HG03571 (cell line): Measurements from ENCODE around the gene NFATC1.
A peak's percentile ranks its signal among the peaks of the same experiment; 100 is the strongest.

ENCODE experiments used
- ATAC-seq: cut with Tn5 transposase; IDR thresholded peaks from one replicate; pipeline ENCODE4 v1.9.1; 2021; ENCODE audit not compliant: unreplicated experiment

NFATC1 gene

DNA sequence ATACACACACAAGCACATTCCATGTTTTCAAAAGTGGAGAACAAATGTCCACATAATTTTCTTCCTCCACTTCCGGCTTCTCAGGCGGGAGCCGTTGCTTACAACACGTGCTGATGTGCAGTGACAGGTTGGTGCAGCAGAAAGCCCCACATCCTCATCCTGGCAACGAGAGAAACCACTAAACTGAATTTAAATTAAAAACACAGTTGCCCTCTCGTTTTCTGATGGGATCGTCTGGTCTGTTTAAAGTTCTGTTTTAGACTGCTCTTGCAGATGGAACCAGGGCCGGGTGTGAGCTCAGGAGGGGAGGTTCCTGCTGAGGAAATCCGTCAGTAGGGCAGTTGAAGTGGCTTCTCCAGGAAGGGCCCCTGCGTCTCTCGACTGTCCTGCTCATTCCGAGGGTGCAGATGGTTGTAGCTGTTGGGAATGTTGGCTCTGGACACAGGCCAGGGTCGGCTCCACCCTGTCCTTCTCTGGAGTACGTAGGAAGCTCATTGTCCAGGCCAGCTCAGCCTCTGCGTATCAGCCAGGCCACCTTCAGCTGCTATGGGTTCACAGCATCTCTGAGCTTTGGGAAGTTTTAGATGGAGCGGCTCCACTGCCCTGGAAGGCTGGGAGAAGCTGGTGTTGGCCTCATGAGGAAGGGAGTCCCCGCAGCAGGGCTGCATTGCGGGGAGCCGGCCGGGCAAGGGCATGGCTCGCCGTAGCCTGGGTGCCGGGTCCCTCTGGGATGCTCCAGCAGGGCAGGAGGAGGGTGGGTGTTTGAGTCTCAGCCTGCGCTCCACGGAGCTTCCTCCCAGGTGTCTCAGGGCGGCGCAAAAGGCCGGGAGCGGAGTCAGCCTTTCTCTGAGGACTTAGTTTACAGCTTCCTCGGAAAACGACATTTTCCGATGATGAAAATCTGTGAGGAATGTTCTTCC lies 58.3 kb downstream of the NFATC1 start:
- no peak for ATAC-seq

DNA sequence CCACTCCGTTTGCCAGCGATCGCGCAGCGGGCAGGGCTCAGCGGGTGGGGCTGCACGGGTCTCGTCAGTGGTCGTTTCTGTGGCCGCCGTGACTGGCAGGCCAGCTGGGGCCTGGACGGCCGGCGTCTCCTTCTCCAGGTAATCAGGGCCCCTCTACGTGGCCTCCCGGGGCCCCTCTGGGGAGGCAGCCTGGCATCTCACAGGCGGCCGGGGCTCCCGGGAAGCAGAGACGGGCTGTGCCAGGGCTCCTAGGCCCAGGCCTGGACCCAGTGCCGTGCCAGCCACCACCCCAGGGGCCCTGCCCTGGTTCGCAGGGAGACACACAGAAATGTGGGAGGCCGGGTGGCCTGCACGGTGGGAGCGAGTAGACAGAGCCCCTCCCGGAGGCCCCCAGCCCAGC lies 59.5 kb downstream of the NFATC1 start:
- no peak for ATAC-seq

DNA sequence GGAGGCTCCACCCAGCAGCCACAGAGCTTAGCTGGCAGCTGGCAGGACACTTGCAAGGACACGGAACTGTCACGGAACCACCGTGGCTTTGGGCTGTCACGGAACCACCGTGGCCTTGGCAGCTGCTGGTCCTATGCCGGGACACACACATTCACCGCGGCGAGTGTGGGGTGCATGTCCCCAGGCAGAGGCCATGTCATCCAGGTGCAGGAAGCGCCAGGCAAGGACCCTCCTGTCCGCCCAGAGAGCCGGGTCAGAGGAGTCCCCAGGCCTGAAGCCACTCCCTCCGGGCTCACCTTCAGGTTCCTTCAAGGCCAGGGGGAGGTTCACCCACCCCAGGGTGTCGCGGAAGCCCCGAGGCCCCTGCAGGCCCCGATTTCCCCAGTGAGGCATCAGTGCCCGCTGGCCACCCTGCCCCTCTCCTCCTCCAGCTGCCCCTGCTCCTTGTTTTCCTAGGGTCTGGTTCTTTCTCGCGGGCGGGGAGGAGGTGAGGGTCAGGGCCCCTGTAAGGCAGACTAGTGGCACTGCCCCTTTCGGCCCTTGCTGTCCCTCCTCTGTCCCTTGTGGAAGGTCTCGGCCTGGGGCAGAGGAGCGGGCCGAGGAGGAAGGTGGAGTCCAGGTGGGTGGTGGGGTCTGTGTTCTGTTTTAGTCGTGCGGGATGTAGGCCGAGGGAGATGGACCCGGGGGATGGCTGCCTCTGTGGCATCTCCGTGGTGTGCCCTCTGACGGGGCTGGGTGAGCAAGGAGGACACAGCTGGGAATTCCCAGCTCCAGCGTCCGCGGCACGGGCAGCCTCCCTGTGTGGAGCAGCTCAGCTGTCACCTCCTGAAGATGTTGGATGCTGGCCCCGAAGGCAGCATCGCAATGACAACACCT lies 60.6 kb downstream of the NFATC1 start:
- ATAC-seq = no peak

DNA sequence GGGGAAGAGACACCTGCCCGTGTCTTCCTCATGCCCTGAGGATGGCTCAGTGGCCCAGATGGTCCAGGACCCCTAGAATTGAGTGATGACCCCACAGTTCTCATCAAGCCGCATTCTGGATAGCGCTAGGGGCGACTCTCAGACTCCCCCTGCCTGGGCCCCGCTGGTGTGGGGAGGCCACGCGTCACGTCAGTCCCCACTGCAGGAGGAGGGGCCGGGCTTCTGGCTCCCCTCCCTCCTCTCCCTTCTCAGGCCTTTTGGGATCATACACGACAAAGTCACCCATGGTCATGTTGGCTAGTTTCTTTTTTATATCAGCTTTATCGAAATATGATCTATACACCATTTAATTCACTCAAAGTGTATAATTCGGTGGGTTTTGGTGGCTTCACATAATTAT lies 61.5 kb downstream of the NFATC1 start:
- no peak for ATAC-seq

DNA sequence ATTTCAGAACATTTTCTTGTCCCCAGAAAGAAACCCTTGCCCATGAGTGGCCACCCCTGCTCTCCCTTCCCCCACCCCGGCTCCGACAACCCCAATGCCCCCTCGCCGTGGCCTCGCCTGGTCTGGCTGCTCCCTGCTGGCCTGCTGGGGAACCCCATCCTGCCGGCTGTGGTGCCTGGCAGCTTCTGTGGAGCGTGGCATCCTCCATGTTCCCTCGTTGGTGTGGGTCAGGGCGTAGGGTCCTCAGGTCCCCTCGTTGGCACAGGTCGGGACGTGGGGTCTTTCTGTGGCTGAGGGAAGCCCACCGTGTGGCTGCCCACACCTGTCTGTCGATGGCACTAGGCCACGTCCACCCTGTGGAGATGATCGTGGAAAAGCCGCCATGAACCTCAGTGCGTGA lies 61.9 kb downstream of the NFATC1 start:
- no peak for ATAC-seq

DNA sequence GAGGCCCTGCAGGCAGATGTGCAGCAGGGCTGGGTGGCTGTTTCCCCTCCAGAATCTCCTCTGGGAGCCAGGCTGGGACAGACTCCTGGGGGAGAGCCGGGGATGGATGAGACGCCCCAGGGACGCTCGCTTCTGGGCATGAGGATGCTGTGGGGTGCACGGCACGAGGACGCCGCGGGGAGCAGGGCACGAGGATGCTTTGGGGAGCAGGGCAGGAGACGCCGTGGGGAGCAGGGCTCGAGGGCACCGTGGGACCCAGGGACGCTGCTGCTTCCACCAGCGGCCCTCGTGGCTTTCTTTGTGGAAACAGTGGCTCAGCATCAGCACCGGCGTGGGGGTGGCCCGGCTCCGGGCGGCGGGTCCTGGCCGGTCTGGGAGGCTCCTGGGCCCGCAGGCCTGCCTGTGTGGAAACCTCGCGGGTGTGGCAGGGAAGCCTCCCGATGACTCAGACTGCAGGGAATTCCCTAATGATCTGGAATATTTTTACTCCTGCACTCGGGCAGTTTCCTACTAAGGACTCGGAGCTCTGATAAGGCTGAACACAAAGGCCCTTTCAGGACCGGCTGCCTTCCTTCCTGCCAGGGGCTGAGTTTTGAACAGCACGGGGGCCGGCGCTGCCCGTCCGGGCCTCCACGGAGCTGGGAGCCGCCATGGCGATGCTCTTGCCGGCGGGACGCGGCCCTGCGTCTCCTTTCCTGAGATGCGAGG lies 62.6 kb downstream of the NFATC1 start:
- no peak for ATAC-seq

DNA sequence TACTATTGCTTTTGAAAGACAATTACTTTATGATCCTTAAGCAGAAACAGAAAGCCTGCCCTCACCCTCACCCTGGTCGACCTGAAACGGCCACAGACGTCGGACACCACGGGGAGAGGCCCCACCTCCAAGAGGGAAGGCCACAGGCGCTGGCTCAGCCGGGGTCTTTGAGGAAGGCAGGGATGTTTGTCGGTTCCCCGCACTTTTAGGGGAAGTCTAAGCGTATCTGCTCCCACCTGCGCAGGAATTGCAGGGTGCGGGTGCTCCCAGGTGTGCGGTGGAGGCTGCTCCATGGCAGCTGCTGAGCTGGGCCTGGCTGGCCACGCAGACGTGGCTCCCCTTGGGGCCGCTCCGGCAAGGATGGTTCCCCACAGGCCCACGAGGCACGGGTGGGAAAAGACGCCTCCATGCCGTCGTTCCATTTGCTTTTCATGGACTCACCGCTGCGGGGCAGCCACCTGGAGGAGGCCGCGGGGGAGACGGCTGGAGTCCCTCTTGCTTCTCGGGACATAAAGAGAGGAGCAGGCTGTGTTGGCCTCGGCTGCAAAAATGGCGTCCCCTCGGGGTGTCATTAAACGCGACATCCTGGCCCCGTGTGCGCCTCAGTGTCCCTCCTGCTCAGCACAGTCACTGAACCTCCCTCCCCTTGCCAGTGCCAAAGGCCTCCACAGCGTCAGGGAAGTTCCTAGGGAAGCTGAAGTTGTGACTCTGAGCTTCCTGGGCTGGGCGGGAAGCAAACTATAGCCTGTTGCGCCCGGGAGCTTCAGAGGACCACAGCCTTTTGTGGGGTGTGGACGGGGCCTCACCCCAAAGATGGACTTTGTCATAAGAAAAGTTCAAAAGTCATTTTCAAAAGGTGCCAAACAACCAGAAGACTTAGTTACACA lies 63.4 kb downstream of the NFATC1 start:
- no peak for ATAC-seq

DNA sequence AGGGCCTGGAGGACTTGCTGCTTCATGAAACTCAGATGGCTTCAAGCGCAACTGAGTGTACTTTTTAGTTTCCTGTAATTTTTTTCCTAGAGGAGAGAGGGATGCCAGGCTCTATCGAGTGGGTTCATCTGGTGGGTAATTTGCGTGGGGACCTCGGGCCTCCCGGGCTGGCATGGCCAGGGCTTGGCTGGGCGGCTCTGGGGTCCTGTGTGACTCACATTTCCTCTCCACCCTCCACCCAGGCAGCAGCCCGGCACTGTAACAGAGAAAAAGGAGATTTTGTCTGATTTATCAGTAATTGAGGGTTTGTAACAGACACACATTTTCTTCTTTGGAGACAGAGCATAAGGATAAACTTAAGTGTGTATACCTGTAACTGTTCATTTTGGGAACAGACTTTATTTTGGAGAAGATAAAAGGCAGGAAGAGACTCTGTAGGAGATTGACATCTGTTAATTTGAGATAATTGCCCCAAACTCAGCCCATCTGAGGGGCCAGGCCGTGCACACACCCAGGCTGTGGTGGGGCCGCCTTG lies 64.3 kb downstream of the NFATC1 start:
- ATAC-seq = peak; percentile 22

DNA sequence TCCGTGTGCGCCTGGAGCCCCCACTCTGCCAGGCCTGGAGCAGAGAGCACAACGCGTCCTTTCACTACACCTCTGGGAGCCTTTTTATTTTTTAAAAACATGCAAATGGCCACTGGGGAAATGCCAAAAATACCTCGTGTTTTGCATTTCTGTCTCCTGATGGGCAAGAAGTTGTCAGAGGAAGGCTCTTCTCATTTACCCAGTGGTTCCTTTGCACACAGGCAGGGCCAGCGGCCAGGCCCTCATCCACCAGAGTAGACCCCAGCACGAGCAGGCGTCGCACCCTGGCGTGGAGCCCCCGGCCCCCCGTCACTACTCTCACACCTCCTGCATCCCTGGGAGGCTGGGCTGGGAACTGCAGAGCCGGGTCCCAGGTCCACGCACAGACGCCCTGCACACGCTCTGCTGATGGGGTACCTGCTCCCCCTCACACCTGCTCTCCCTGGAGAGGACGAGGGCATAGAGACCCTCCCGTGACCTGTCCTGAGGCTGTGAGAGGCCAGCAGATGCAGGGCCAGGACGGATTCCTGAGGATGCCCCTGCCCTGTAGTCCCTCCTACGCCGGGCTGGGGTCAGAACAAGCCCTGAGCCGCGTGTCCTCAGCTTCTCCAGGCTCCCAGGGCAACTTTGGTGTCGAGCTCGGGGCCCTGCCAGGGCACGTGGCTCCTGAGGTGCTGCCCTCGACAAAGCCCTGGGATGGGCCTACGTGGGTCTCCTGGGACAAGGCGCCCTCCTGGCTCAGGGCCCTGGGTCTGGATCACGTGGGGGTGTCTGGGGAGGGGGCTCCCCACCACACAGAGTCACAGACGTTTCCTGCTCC lies 65.0 kb downstream of the NFATC1 start:
- ATAC-seq = peak; percentile 66

DNA sequence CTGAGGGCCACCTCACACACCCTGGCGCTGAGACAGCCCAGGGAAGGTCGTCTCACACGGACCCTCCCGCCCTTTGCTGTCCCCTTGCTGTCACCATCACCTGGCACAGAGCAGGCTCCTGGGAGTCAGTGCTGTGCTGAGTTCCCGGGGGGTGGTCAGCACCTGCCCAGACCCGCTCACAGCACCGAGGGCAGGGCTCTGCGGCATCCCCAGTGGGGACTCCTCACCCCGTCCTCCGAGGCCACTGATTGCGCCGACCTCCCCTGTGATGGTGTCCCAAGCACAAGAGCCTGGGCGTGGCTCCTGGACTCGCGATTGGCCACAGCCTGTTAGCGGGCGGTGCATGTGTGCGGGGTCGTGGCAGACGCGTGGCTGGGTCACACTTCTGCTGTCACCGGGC lies 65.9 kb downstream of the NFATC1 start:
- no peak for ATAC-seq

DNA sequence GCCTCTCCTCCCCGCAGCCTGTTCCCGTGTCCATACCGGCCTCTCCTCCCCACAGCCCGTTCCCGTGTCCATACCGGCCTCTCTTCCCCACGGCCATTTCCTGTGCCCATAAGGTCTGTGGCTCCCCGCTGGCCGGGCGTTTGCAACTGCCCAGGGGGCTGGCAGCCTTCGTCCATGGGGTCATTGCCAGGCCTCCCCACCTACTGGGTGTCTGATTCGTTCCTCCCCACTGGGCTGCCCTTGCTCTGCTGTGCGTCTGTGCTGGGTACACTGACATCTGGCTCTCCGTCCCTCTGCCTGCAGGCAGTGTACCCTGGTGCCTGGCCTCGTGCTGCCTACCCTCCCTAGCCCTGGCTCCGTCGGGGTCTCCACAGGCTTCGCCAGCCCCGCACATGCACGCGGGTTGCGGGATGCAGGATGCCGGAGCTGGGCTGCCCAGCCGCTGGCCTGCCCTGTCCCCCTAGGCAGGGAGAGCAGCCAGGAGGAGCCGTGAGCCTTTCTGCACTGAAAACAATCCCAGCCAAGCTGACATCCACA lies 67.8 kb downstream of the NFATC1 start:
- ATAC-seq = no peak

DNA sequence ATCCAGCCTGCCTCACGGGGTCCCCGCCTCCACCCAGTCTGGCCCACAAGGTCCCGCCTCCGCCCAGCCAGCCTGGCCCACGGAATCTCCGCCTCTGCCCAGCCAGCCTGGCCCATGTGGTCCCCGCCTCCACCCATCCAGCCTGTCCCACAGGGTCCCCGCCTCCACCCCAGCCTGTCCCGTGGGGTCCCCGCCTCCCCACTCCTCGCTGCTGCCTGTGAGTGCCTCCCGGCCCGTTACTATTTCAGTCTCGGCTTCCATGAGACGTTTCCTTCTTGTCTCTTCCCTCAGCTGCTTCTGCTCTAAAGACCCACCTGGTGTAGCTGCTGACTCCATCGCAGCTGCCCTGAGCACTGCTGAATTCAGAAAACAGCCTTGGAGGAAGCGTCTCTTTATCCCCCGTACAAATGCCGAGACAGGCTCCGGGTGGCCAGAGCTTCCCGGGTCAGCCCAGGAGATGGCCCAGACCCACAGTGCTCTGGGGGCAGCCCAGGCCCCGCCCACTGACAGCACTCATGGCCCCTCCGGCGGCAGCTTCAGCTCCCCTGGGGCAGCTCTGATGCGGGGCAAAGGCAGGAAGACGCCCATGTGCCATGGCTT lies 69.8 kb downstream of the NFATC1 start:
- no peak for ATAC-seq

DNA sequence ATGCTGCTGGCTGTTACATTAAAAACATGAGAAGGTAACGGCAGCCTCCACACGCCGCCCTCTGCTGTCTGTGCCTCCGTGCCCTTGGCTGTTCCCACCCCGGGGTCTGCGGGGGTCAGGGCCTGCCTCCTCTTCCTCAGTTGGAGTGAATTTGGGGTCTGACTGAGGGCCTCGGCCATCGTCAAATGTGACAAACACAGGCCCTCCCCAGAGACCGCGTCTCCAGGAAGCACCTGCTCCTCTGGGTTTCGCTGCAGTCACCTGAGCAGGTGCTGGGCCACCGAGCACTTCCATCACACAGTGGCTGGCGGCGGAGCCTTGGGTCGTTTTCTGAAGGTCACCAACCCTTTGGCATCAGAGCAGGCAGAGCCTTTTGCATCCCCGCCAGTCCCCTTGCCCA lies 70.9 kb downstream of the NFATC1 start:
- ATAC-seq = peak; percentile 45

DNA sequence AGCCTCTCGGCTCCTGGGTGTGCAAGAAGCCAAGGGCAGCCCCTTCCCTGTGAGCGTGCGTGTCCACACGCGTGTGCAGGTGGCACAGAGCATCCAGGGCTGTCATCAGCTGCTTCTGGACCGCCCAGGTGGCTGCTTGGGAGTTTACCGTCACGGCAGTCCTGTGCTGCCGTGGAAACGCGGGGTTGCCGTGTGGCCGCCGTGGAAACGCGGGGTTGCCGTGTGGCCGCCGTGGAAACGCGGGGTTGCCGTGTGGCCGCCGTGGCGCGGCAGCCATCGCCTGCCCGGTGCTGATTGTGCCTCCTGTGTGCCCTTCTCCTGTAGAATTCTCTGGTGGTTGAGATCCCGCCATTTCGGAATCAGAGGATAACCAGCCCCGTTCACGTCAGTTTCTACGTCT lies 71.4 kb downstream of the NFATC1 start:
- no peak for ATAC-seq

DNA sequence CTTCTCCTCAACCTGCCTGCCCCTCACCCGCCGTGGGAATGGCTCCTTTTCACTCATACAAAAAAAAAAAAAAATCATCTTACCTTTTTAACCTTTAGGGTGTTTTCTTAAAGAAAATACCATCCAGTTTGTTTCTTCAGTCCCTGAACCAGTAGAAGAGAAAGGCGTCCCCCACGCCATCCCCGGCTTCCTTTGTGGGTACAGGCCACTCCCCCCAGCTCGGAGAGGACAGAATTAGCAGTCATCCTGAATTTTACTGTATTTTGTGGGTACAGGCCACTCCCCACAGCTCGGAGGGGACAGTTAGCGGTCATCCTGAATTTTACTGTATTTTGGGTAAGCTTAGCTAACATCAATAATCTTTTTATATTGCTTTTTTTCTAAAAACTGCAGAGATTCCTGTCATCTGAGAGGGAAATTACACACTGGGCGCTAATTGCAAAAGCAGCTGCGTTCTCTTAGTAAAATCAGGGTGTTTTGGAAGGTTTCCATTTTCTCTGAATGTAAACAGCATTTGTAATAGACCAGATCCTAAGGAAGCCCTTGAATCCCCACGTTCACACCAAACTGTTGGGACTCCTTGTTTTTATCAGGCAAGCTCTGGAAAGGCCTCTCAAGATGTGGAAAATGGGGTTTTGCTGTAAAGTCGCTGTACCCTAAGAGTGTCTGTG lies 72.5 kb downstream of the NFATC1 start:
- ATAC-seq = no peak

DNA sequence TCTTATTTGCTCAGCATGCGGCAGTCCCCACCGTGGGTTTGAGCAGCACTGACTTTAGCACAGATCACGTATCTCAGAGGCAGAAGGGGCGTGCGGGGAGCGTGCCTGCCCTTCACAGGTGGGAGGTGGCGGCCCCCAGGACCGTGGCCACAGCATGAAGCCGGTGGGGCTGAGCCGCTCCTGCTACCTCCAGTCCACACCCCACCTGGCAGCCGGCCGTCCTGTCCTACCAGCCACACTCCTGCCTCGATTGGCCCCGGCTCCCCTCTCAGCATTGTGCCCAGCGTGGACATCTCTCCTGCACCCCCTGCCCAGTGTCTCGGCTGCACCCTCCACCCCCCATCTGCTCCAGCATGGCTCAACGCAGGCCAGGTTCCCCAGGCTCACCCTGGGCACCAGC lies 73.6 kb downstream of the NFATC1 start:
- ATAC-seq = no peak

DNA sequence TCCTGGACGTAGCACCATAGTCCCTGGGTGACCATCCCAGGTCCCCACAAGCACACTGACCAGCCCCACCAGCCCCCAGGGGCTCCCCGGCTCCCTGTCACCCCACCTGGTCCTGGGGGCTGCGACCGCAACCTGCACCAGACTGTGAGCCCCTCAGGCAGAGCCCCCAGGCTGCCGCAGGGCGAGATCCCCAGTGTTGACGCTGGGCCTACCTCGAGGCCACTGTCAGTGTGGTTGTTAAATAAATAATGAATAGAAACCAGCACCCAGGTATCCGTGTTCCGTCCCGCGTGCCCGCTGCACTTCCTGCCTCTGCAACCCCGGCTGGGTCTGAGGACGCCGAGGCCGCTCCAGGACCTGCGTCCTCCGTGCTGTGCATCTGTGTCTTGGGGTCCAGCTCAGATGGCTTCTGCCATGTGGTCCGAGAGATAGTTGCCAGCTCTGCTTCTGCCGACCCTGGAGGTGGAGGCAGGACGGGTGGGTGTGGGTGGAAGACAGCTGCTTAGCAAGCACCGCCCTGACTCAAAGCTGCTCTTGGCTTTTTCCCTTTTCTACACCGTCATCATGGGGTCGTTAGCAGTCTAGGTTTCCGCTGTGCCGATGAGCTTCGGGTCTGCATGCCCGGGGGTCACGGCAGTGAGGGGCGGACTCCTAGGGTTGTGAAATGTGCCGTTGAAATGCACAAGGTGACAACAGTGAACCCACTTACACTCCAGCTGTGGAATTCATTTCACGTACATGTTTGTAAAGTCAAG lies 74.2 kb downstream of the NFATC1 start:
- ATAC-seq = no peak
